Measurements from ENCODE around the gene CEP170B. TPM values are rescaled to one million over a fixed set of nuclear protein-coding genes. Genes with fewer than 3 reads are reported as not detected.

The CEP170B gene
- total RNA-seq, result 1 to 10 TPM; 2.2 to 2.3 TPM

- Mint-ChIP-seq H3K4me3 (peak within 1 kb of the TSS; percentile 60), H3K36me3 (ENCODE audit: low read depth) (no peaks in the 10 kb centered on the region), H3K9me3 (no peaks in the 10 kb centered on the region), H3K27me3 (peaks cover 25% of the 10 kb centered on the region), H3K27ac (no peak within 1 kb of the TSS), H3K4me1 (ENCODE audit: low read depth) (no peaks in the 10 kb centered on the region)
- TF ChIP-seq CTCF (IDR thresholded peaks at IDR 0.05), result no peak
- CTCF ChIA-PET, result no interaction called here
- intact Hi-C loops (cut with micrococcal nuclease), result no loop called here
- ATAC-seq (peak; percentile 65), DNase-seq (no peak)
- POLR2A ChIA-PET, result no interaction called here
Measured at GRCh38 chr14:104865081-104865630, at the start of gene CEP170B. Gene CEP170B (plus strand): TSS chr14:104865268. CDS start chr14:104868451, 3,183 bp downstream.

GRCh38 chr14:104816616-104816884, 48.5 kb upstream of the CEP170B start:
- H3K27me3 Mint-ChIP-seq, result no peaks in the 10 kb centered on the region
- ChIA-PET POLR2A (no interaction called here), CTCF (no interaction called here)
- peaks cover 18% of the 10 kb centered on the region for H3K4me1 Mint-ChIP-seq (ENCODE audit: low read depth)
- H3K36me3 Mint-ChIP-seq (ENCODE audit: low read depth), result peaks cover 12% of the 10 kb centered on the region
- TF ChIP-seq CTCF (IDR thresholded peaks at IDR 0.05), result no peak
- no peak for ATAC-seq
- intact Hi-C loops (cut with micrococcal nuclease), result no loop called here
- H3K27ac Mint-ChIP-seq, result peak overlapping the region; percentile 91
- DNase-seq, result no peak
- H3K4me3 Mint-ChIP-seq, result peak overlapping the region; percentile 85
- H3K9me3 Mint-ChIP-seq, result no peaks in the 10 kb centered on the region

DNA sequence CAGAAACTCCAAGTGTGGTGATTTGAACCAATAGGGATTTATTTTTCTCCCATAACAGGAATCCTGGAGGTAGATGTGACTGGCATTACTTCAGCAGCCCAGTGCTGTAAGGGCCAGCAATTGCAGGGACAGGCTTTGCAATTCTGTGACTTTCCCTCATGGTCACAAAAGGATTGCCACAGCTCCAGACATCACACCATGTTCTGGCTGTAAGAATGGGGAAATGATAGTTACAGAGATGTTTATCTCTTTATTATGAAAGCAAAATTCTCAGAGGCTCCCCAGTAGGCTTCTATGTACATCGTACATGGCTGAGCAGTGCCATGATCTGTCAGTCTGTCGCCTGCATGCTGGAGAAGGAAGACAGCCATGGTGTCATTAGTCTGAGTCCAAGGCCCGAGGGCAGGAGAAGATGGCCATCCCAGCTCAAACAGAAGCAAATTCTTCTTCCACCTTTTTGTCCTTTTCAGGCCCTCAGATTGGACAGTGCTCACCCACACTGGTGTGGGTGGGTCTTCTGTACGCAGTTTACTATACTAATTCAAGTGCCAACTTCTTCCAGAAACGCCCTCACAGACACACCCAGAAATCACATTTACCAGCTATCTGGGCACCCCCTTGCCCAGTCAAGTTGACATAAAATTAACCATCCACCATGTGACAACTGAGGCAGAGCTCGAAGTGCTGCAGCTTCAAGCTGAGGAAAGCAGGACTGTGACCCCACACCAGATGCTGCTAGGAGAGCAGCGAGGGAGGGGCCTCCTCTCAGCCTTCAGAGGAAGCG, 46.9 kb upstream of the CEP170B start:
- ATAC-seq (no peak), DNase-seq (no peak)
- Mint-ChIP-seq H3K27me3 (no peaks in the 10 kb centered on the region), H3K4me3 (no peak overlapping the region), H3K27ac (no peak overlapping the region), H3K9me3 (no peaks in the 10 kb centered on the region), H3K36me3 (ENCODE audit: low read depth) (peaks cover 12% of the 10 kb centered on the region), H3K4me1 (ENCODE audit: low read depth) (peaks cover 18% of the 10 kb centered on the region)
- TF ChIP-seq CTCF (IDR thresholded peaks at IDR 0.05), result no peak
- ChIA-PET CTCF (interaction anchor here (0.9 to 2.0 kb wide), 4 partner anchors 23 to 672 kb away, joined by 3 to 5 read pairs (median 3); no protein-coding TSS in a partner anchor), POLR2A (interaction anchor here (0.7 to 1.1 kb wide), 3 partner anchors 31 to 50 kb away, joined by 3 to 4 read pairs (median 3); no protein-coding TSS in a partner anchor)
- intact Hi-C loops (cut with micrococcal nuclease), result no loop called here

DNA sequence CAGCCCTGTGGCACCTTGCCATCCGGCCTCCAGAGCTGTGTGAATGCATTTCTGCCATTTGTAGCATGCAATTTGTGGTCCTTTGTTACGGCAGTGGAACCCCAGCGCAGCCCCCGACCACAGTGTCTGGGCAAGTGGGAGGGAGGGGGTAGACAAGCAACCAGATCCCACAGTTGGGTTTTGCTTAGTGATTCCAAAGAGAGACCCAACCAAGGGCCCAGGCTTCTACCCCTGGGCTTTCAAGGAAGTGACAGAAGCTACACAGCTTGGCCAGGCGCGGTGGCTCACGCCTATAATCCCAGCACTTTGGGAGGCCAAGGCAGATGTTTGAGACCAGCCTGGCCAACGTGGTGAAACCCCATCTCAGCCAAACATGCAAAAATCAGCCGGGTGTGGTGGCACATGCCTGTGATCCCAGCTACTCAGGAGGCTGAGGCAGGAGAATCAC, 46.3 kb upstream of the CEP170B start:
- H3K4me3 Mint-ChIP-seq, result no peak overlapping the region
- intact Hi-C loops (cut with micrococcal nuclease), result no loop called here
- no peak for TF ChIP-seq CTCF (IDR thresholded peaks at IDR 0.05)
- no peak for ATAC-seq
- no peaks in the 10 kb centered on the region for H3K9me3 Mint-ChIP-seq
- H3K27ac Mint-ChIP-seq, result no peak overlapping the region
- CTCF ChIA-PET, result interaction anchor here (0.9 to 2.0 kb wide), 4 partner anchors 24 to 671 kb away, joined by 3 to 5 read pairs (median 3); no protein-coding TSS in a partner anchor
- H3K4me1 Mint-ChIP-seq (ENCODE audit: low read depth), result peaks cover 15% of the 10 kb centered on the region
- no peaks in the 10 kb centered on the region for H3K27me3 Mint-ChIP-seq
- POLR2A ChIA-PET, result no interaction called here
- peaks cover 11% of the 10 kb centered on the region for H3K36me3 Mint-ChIP-seq (ENCODE audit: low read depth)
- no peak for DNase-seq

- ChIA-PET CTCF (interaction anchor here (1.1 to 2.0 kb wide), 3 partner anchors 25 to 670 kb away, joined by 3 to 5 read pairs (median 3); no protein-coding TSS in a partner anchor), POLR2A (no interaction called here)
- Mint-ChIP-seq H3K9me3 (peaks cover 1% of the 10 kb centered on the region), H3K4me3 (no peak overlapping the region), H3K27me3 (no peaks in the 10 kb centered on the region), H3K27ac (no peak overlapping the region), H3K4me1 (ENCODE audit: low read depth) (peaks cover 9% of the 10 kb centered on the region), H3K36me3 (ENCODE audit: low read depth) (peaks cover 7% of the 10 kb centered on the region)
- DNase-seq (no peak), ATAC-seq (no peak)
- intact Hi-C loops (cut with micrococcal nuclease), result no loop called here
- no peak for TF ChIP-seq CTCF (IDR thresholded peaks at IDR 0.05)
Measured at GRCh38 chr14:104819361-104819781, 45.7 kb upstream of the CEP170B start.

Data from activated CD8-positive, alpha-beta T cell treated with anti-CD3 and anti-CD28 coated beads for 36 hours (primary cell).